Right atrium auricular region (tissue), 2 donors: Measurements from ENCODE around the gene ACTR3. TPM values are rescaled to one million over a fixed set of nuclear protein-coding genes. Genes with fewer than 3 reads are reported as not detected.
"Not testable (repeated sequence)": the region's sequence is repeated elsewhere in the genome, so short reads cannot be mapped to it uniquely, and the experiment has no call there.

Experiments used
- DNase-seq: peaks from one replicate; pipeline ENCODE4 v3.0.0-alpha.2; 2019; ENCODE audit warnings: low spot score
- H3K27ac ChIP-seq, 2 donors: fragments of 200-600 bp; sonication (generic); 1 replicate in 1 of 2; 2 replicates in 1 of 2; pipeline ENCODE4 v1.5.1; 2016 to 2019
- H3K27me3 ChIP-seq, 2 donors: fragments of 200-600 bp; sonication (generic); one replicate each; pipeline versions ENCODE4 v1.5.1 to v1.6.0; 2017 to 2019
- H3K36me3 ChIP-seq: fragments of 200-600 bp; sonication (generic); one replicate; pipeline ENCODE4 v1.5.1; 2016
- H3K4me1 ChIP-seq, 2 donors: fragments of 200-600 bp; sonication (generic); one replicate each; pipeline versions ENCODE4 v1.5.1 to v1.6.0; 2017 to 2019
- H3K4me3 ChIP-seq, 2 donors: fragments of 200-600 bp; sonication (generic); 1 replicate in 1 of 2; 2 replicates in 1 of 2; pipeline ENCODE4 v1.5.1; 2017 to 2019; ENCODE audit warnings: mild to moderate bottlenecking in 1 of 2, moderate library complexity in 1 of 2
- H3K9me3 ChIP-seq, 2 donors: fragments of 200-600 bp; sonication (generic); one replicate each; pipeline ENCODE4 v1.5.1; 2019
- CTCF ChIP-seq, 2 donors: fragments of 200-600 bp; sonication (generic); IDR thresholded peaks; one replicate each; pipeline ENCODE4 v1.5.1; 2019; ENCODE audit warnings: antibody characterized with exemption in 2 of 2
- total RNA-seq, 2 donors: library from RNA; depleted of rRNA; stranded (reverse); fragments of >200 nt; gene quantifications; one replicate each; pipeline ENCODE4 v1.1.0, GENCODE V29; 2016

ACTR3 gene
- total RNA-seq, 2 donors from 2014 or later = 68.5 to 70.5 TPM

DNA sequence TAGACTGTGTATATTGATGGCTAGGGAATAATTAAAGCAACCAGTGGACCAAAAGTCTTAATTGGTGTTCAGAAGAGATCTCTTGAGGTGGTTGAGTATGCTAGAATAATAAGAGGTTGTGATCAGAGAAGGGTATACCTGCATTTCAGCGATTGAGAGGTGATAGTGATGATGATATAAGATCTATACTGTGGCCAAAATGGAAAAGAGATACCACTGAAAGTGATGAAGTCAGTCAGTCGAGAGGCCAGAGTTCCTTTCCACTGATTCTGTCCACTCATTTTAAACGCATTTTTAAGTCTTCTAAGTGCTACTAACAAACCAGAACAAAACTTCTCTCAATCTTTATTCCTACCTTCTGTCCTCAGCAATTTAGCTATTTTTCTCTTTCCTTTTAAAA is 32.9 kb downstream of the ACTR3 start:
- no peak for TF ChIP-seq CTCF (IDR thresholded peaks at IDR 0.05)
- DNase-seq = no peak
- Histone ChIP-seq H3K36me3 (peaks cover 14% of the 10 kb centered on the region), H3K4me3 (no peak overlapping the region), H3K27me3 (no peaks in the 10 kb centered on the region), H3K27ac (no peak overlapping the region), H3K9me3 (no peaks in the 10 kb centered on the region), H3K4me1 (no peaks in the 10 kb centered on the region)

GRCh38 chr2:113925884-113926283 is 36.0 kb downstream of the ACTR3 start:
- H3K27me3 ChIP-seq = no peaks in the 10 kb centered on the region
- no peak overlapping the region for H3K27ac ChIP-seq
- H3K9me3 ChIP-seq = no peaks in the 10 kb centered on the region
- peaks cover 27% of the 10 kb centered on the region for H3K36me3 ChIP-seq
- no peaks in the 10 kb centered on the region for H3K4me1 ChIP-seq
- TF ChIP-seq CTCF (IDR thresholded peaks at IDR 0.05) = no peak
- DNase-seq = no peak
- no peak overlapping the region for H3K4me3 ChIP-seq

- no peak for DNase-seq
- H3K36me3 ChIP-seq = peaks cover 27% of the 10 kb centered on the region
- TF ChIP-seq CTCF (IDR thresholded peaks at IDR 0.05) = no peak
- no peak overlapping the region for H3K4me3 ChIP-seq
- H3K27ac ChIP-seq = no peak overlapping the region
- no peaks in the 10 kb centered on the region for H3K4me1 ChIP-seq
- H3K9me3 ChIP-seq = no peaks in the 10 kb centered on the region
- H3K27me3 ChIP-seq = no peaks in the 10 kb centered on the region
Observed at GRCh38 chr2:113926314-113926713, 36.4 kb downstream of the ACTR3 start.

DNA sequence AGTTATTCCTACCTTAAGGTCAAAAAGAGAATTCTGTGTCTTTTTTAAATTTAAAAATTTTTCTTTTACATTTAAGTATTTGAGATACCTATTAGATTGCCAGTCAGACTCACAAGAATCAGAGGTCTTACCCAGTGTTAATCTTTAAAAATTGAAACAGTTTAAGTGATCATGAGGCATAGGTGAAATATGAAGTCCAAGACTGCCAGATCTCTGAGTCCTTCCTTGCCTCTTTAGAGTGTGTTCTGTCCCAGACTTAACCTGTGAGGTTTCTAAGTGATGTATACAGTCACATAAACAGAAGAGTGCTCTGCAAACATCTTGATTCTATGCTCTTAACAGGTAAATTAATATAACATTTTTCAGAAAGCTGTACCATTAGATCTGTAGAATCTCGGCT is 40.6 kb downstream of the ACTR3 start:
- H3K27ac ChIP-seq = no peak overlapping the region
- no peak overlapping the region for H3K4me3 ChIP-seq
- peaks cover 35% of the 10 kb centered on the region for H3K36me3 ChIP-seq
- no peaks in the 10 kb centered on the region for H3K9me3 ChIP-seq
- no peak for DNase-seq
- H3K4me1 ChIP-seq = no peaks in the 10 kb centered on the region
- no peaks in the 10 kb centered on the region for H3K27me3 ChIP-seq
- TF ChIP-seq CTCF (IDR thresholded peaks at IDR 0.05) = no peak

- Histone ChIP-seq H3K36me3 (peaks cover 51% of the 10 kb centered on the region), H3K9me3 (peaks cover 0 to 8% of the 10 kb centered on the region in 2 donors), H3K4me3 (no peak overlapping the region), H3K27me3 (no peaks in the 10 kb centered on the region), H3K4me1 (no peaks in the 10 kb centered on the region), H3K27ac (no peak overlapping the region)
- DNase-seq = no peak
- no peak for TF ChIP-seq CTCF (IDR thresholded peaks at IDR 0.05)
Observed at GRCh38 chr2:113937501-113937900, 47.6 kb downstream of the ACTR3 start.

DNA sequence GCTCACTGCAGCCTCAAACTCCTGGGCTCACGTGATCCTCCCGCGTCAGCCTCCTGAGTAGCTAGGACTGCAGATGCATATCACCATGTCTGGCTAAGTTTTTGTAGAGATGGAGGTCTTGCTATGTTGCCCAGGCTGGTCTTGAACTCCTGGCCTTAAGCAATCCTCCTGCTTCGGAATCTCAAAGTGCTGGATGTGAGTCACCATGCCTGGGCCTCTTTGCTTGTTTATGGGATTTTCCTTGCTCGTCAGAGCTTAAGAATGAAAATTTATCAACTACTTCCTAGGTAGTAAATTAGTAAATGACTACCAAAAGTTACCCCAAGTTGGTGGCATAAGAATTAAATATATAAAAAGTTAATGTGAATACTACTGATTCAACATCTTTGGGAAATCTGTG is 51.0 kb downstream of the ACTR3 start:
- Histone ChIP-seq H3K36me3 (peaks cover 63% of the 10 kb centered on the region), H3K4me3 (no peak overlapping the region), H3K27ac (no peak overlapping the region), H3K4me1 (no peaks in the 10 kb centered on the region), H3K9me3 (peaks cover 0 to 8% of the 10 kb centered on the region in 2 donors), H3K27me3 (no peaks in the 10 kb centered on the region)
- no peak for TF ChIP-seq CTCF (IDR thresholded peaks at IDR 0.05)
- DNase-seq = no peak

DNA sequence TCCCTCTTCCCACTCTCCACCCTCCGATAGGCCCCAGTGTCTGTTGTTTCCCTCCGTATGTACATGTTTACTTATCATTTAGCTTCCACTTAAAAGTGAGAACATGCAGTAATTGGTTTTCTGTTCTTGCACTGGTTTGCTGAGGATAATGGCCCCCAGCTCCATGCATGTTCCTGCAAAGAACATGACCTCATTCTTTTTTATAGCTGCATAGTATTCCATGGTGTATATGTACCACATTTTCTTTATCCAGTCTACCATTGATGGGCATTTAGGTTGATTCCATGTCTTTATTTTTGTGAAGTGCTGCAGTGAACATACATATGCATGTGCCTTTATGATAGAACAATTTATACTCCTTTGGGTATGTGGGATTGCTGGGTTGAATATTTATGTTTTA is 55.9 kb downstream of the ACTR3 start:
- not testable (repeated sequence) for H3K9me3 ChIP-seq, H3K4me1 ChIP-seq, H3K27ac ChIP-seq, H3K4me3 ChIP-seq, DNase-seq, H3K27me3 ChIP-seq
- peaks cover 65% of the 10 kb centered on the region for H3K36me3 ChIP-seq

- not testable (repeated sequence) for DNase-seq
- peaks cover 60% of the 10 kb centered on the region for H3K36me3 ChIP-seq
Observed at GRCh38 chr2:113950906-113951305, 61.0 kb downstream of the ACTR3 start.

More at GRCh38 chr2:113950906-113951305, 61.0 kb downstream of the ACTR3 start:
- H3K27me3 ChIP-seq, H3K27ac ChIP-seq, H3K4me1 ChIP-seq, H3K4me3 ChIP-seq, H3K9me3 ChIP-seq: not testable (repeated sequence)
